ENCODE measurements around the gene EXD3. TPM values are rescaled to one million over a fixed set of nuclear protein-coding genes. Genes with fewer than 3 reads are reported as not detected.

EXD3 gene
- total RNA-seq, 1 experiment from 2014 or later: 15.3 TPM

DNA sequence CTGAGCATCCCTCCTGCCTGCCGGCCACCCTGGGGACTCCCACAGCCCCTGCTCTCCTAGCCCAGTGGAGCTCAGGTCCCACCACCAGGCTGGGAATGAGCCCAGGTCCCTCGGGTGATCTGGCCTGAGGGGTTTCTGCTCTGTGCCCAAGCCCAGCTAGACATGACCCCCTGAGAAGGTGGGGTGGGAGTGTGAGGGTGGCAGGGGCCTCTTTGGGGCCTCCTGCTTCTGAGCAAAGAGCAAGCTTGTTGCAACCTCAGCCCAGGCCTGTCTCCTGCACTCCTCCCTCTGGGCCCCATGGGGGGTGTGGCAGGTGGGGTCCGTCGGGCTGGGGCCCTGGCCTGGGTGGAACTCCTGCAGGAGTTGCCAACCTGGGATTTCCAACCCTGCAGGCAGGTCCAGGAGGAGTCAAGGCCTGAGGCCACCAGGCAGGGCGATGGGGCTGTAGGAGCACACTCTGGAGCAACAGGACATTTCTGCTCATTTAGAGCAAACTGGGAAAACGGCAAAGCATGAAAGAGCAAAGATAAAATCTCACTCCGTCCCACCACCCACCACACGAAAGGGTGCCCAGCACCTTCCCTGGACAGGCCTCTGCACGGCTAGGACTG lies 109.5 kb downstream of the EXD3 start:
- Histone ChIP-seq H3K79me2 (ENCODE audit: insufficient read depth, low read length) (no peaks in the 10 kb centered on the region), H4K5ac (ENCODE audit: insufficient read length, low read depth, low read length) (no peak overlapping the region), H3K9ac (ENCODE audit: extremely low read depth, insufficient read length, low read length) (no peak overlapping the region), H3K23ac (ENCODE audit: insufficient read length, low read depth, low read length) (no peak overlapping the region), H2BK12ac (ENCODE audit: insufficient read length, low read depth, low read length) (no peak overlapping the region), H3K4ac (ENCODE audit: low read depth, low read length) (no peak overlapping the region), H3K9me3 (ENCODE audit: control insufficient read depth, low read depth, low read length) (no peaks in the 10 kb centered on the region), H4K20me1 (ENCODE audit: control insufficient read depth, insufficient read depth, insufficient read length) (no peaks in the 10 kb centered on the region), H2BK20ac (ENCODE audit: low read depth, low read length, poor library complexity, severe bottlenecking) (no peak overlapping the region), H3K4me2 (ENCODE audit: insufficient read depth, insufficient read length, low read length) (no peak overlapping the region), H4K91ac (ENCODE audit: insufficient read length, low read depth, low read length) (no peak overlapping the region), H4K8ac (replicated peaks; ENCODE audit: insufficient read length, low read depth, low read length) (no peak overlapping the region), H3K27ac (ENCODE audit: insufficient read length, low read depth, low read length) (no peak overlapping the region), H3K18ac (ENCODE audit: insufficient read length, low read depth, low read length) (no peak overlapping the region), H2AFZ (ENCODE audit: low read length) (no peak overlapping the region), H3K56ac (ENCODE audit: insufficient read length, low read depth, low read length) (no peak overlapping the region), H2BK120ac (ENCODE audit: low read depth, low read length, poor library complexity, severe bottlenecking) (no peak overlapping the region), H3K14ac (ENCODE audit: insufficient read depth, low read length) (no peak overlapping the region), H3K23me2 (ENCODE audit: insufficient read length, low read depth, low read length, poor library complexity, severe bottlenecking) (no peaks in the 10 kb centered on the region), H2BK15ac (ENCODE audit: low read depth, low read length) (no peak overlapping the region), H2AK5ac (ENCODE audit: insufficient read length, low read length) (no peak overlapping the region), H3K4me1 (ENCODE audit: insufficient read depth, low read length) (no peaks in the 10 kb centered on the region; the same call in 1 of the 2 replicates), H3K79me1 (ENCODE audit: insufficient read depth, low read depth, low read length, poor library complexity, severe bottlenecking) (no peaks in the 10 kb centered on the region), H2BK5ac (ENCODE audit: insufficient read length, low read length) (no peak overlapping the region), H3T11ph (ENCODE audit: low read length) (no peak overlapping the region), H3K27me3 (ENCODE audit: insufficient read depth, low read length) (no peaks in the 10 kb centered on the region)
- TF ChIP-seq, protein P1, sequence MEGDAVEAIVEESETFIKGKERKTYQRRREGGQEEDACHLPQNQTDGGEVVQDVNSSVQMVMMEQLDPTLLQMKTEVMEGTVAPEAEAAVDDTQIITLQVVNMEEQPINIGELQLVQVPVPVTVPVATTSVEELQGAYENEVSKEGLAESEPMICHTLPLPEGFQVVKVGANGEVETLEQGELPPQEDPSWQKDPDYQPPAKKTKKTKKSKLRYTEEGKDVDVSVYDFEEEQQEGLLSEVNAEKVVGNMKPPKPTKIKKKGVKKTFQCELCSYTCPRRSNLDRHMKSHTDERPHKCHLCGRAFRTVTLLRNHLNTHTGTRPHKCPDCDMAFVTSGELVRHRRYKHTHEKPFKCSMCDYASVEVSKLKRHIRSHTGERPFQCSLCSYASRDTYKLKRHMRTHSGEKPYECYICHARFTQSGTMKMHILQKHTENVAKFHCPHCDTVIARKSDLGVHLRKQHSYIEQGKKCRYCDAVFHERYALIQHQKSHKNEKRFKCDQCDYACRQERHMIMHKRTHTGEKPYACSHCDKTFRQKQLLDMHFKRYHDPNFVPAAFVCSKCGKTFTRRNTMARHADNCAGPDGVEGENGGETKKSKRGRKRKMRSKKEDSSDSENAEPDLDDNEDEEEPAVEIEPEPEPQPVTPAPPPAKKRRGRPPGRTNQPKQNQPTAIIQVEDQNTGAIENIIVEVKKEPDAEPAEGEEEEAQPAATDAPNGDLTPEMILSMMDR (conservative IDR thresholded peaks at IDR 0.05): no peak
- Mint-ChIP-seq H3K36me3 (ENCODE audit: insufficient read depth in 1 of 3, low read depth in 3 of 3) (no peaks in the 10 kb centered on the region), H3K4me3 (no peak overlapping the region), H3K4me1 (peaks cover 8 to 12% of the 10 kb centered on the region in 2 experiments; a peak in 3 of 4 replicates), H3K9me3 (no peaks in the 10 kb centered on the region), H3K27ac (no peak overlapping the region), H3K27me3 (ENCODE audit: low read depth) (peaks cover 3% of the 10 kb centered on the region)
- no CpG with 5 or more reads among the region's 9 CpGs for WGBS (ENCODE audit: extremely low coverage, insufficient read length, low lambda C conversion rate)
- DNase-seq: no peak
